Measurements from ENCODE around the gene GRB10. TPM values are rescaled to one million over a fixed set of nuclear protein-coding genes. Genes with fewer than 3 reads are reported as not detected.

The GRB10 gene
- polyA plus RNA-seq, 3 donors: 1.3 to 3.1 (median 1.5) TPM

DNA sequence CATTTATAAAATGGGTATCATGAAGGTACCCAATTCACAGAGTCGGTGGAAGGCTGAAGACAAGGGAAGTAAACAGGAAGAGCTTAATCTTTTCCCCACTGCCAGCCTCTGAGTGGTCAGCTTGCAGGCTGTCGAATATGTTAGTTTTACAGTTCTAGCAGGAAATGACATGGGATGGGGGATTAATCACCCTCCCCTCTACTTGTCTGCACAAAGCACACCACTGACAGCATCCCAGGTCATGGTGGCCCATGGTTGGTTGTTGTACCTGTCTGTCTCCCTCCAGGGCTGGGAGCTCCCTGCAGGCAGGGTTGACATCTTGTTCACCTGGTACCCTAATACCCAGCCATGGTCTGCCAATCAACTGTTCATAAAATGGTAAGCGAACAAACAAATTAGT, 55.6 kb downstream of the GRB10 start:
- Histone ChIP-seq H3K4me3 (replicated peaks in 1 of 3; ENCODE audit: low read depth in 2 of 3, low read length in 3 of 3) (no peak overlapping the region), H3K27me3 (ENCODE audit: control insufficient read depth in 2 of 2, insufficient read depth in 2 of 2, low read length in 2 of 2) (no peaks in the 10 kb centered on the region), H3K9ac (ENCODE audit: insufficient read depth, low read length, poor library complexity, severe bottlenecking) (no peak overlapping the region), H3K4me1 (ENCODE audit: control insufficient read depth in 1 of 2, insufficient read depth in 2 of 2, low read length in 2 of 2) (peaks cover 6 to 19% of the 10 kb centered on the region in 2 donors), H3K9me3 (replicated peaks in 1 of 2; ENCODE audit: control insufficient read depth in 1 of 2, insufficient read depth in 1 of 2, low read length in 2 of 2) (peaks cover 0 to 3% of the 10 kb centered on the region in 2 donors), H3K4me2 (replicated peaks; ENCODE audit: extremely low read depth, low read length, poor library complexity, severe bottlenecking) (no peak overlapping the region), H3K27ac (ENCODE audit: low read depth in 1 of 2, low read length in 2 of 2) (no peak overlapping the region), H3K79me2 (ENCODE audit: insufficient read depth, low read length) (no peaks in the 10 kb centered on the region), H2AFZ (ENCODE audit: insufficient read depth, low read depth, low read length, poor library complexity, severe bottlenecking) (no peak overlapping the region), H3K36me3 (replicated peaks in 1 of 2; ENCODE audit: control insufficient read depth in 1 of 2, insufficient read depth in 2 of 2, low read length in 2 of 2) (no peaks in the 10 kb centered on the region), H4K20me1 (ENCODE audit: insufficient read depth, low read length) (no peaks in the 10 kb centered on the region)
- H3K9me3 Mint-ChIP-seq: peaks cover 3 to 5% (median 4%) of the 10 kb centered on the region in 7 donors
- H3K36me3 Mint-ChIP-seq: peaks cover 2 to 4% of the 10 kb centered on the region in 2 donors
- H3K4me3 Mint-ChIP-seq: no peak overlapping the region
- WGBS (ENCODE audit: insufficient coverage): no CpG with 5 or more reads among the region's 3 CpGs
- no peaks in the 10 kb centered on the region for H3K27me3 Mint-ChIP-seq (ENCODE audit: low read depth in 3 of 3)
- TF ChIP-seq, protein P1, sequence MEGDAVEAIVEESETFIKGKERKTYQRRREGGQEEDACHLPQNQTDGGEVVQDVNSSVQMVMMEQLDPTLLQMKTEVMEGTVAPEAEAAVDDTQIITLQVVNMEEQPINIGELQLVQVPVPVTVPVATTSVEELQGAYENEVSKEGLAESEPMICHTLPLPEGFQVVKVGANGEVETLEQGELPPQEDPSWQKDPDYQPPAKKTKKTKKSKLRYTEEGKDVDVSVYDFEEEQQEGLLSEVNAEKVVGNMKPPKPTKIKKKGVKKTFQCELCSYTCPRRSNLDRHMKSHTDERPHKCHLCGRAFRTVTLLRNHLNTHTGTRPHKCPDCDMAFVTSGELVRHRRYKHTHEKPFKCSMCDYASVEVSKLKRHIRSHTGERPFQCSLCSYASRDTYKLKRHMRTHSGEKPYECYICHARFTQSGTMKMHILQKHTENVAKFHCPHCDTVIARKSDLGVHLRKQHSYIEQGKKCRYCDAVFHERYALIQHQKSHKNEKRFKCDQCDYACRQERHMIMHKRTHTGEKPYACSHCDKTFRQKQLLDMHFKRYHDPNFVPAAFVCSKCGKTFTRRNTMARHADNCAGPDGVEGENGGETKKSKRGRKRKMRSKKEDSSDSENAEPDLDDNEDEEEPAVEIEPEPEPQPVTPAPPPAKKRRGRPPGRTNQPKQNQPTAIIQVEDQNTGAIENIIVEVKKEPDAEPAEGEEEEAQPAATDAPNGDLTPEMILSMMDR (IDR thresholded peaks at IDR 0.05): no peak
- intact Hi-C loops (cut with micrococcal nuclease): no loop called here
- no peak for DNase-seq
- no peak overlapping the region for H3K27ac Mint-ChIP-seq
- peaks cover 29% of the 10 kb centered on the region for H3K4me1 Mint-ChIP-seq

DNA sequence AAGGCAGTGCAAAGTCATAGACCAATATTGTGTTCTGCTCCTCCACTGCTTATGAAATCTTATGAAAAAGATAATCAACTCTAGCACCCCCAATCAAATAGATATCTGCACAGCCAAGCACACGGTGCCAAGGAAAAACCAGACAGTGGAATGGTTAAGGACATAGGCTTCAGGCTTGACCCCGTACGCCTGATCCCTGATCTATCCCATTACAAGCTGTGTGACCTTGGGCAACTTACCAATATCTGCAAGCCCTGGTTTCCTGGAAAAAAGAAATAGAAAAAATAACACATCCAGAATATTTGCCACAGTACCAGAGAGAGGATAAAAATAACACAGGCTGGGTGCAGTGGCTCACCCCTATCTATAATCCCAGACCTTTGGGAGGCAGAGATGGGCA, 56.9 kb downstream of the GRB10 start:
- no peak overlapping the region for H3K27ac Mint-ChIP-seq
- TF ChIP-seq, protein P1 (IDR thresholded peaks at IDR 0.05): no peak
- WGBS (ENCODE audit: insufficient coverage): no CpG with 5 or more reads among the region's 3 CpGs

More for the DNA sequence above, 56.9 kb downstream of the GRB10 start:
- Histone ChIP-seq H3K4me3 (replicated peaks in 1 of 3; ENCODE audit: low read depth in 2 of 3, low read length in 3 of 3) (no peak overlapping the region), H3K4me1 (ENCODE audit: control insufficient read depth in 1 of 2, insufficient read depth in 2 of 2, low read length in 2 of 2) (peaks cover 6 to 19% of the 10 kb centered on the region in 2 donors), H4K20me1 (ENCODE audit: insufficient read depth, low read length) (no peaks in the 10 kb centered on the region), H3K36me3 (replicated peaks in 1 of 2; ENCODE audit: control insufficient read depth in 1 of 2, insufficient read depth in 2 of 2, low read length in 2 of 2) (no peaks in the 10 kb centered on the region), H3K9me3 (replicated peaks in 1 of 2; ENCODE audit: control insufficient read depth in 1 of 2, insufficient read depth in 1 of 2, low read length in 2 of 2) (peaks cover 0 to 3% of the 10 kb centered on the region in 2 donors), H3K27ac (ENCODE audit: low read depth in 1 of 2, low read length in 2 of 2) (no peak overlapping the region), H3K9ac (ENCODE audit: insufficient read depth, low read length, poor library complexity, severe bottlenecking) (no peak overlapping the region), H3K4me2 (replicated peaks; ENCODE audit: extremely low read depth, low read length, poor library complexity, severe bottlenecking) (no peak overlapping the region), H2AFZ (ENCODE audit: insufficient read depth, low read depth, low read length, poor library complexity, severe bottlenecking) (no peak overlapping the region), H3K79me2 (ENCODE audit: insufficient read depth, low read length) (no peaks in the 10 kb centered on the region), H3K27me3 (ENCODE audit: control insufficient read depth in 2 of 2, insufficient read depth in 2 of 2, low read length in 2 of 2) (no peaks in the 10 kb centered on the region)
- intact Hi-C loops (cut with micrococcal nuclease): no loop called here
- Mint-ChIP-seq H3K9me3 (peaks cover 3 to 5% (median 4%) of the 10 kb centered on the region in 7 donors), H3K36me3 (peaks cover 2 to 4% of the 10 kb centered on the region in 2 donors), H3K4me1 (peaks cover 33% of the 10 kb centered on the region), H3K4me3 (no peak overlapping the region), H3K27me3 (ENCODE audit: low read depth in 3 of 3) (peaks cover 0 to 3% (median 0%) of the 10 kb centered on the region in 3 donors)
- DNase-seq: no peak

All from CD14-positive monocyte (primary cell).